HepG2 (cell line): ENCODE results near the gene TNFAIP8L2. TPM values are rescaled to one million over a fixed set of nuclear protein-coding genes. Genes with fewer than 3 reads are reported as not detected.

ENCODE experiments used
- BHLHE40 ChIP-seq: IDR thresholded peaks from 2 replicates; pipeline ENCODE4 v1.6.1; 2011; ENCODE audit warnings: low read length, improper control_type of control experiment
- CBFB ChIP-seq: sonication (generic); formaldehyde crosslinking; IDR thresholded peaks from 2 replicates; pipeline ENCODE4 v1.4.0; 2020; ENCODE audit warnings: missing genetic modification reagents
- ETV6 ChIP-seq: sonication (generic); formaldehyde crosslinking; conservative IDR thresholded peaks from 2 replicates; pipeline ENCODE4 v1.4.0; 2020; ENCODE audit warnings: missing genetic modification reagents
- EZH2 ChIP-seq: conservative IDR thresholded peaks from 2 replicates; pipeline ENCODE4 v1.6.1; 2012; ENCODE audit warnings: mild to moderate bottlenecking, low read depth, low read length, moderate library complexity
- FOXO1 ChIP-seq: sonication (generic); formaldehyde crosslinking; IDR thresholded peaks from 2 replicates; pipeline ENCODE4 v1.4.0; 2020; ENCODE audit warnings: missing genetic modification reagents
- GATAD1 ChIP-seq: IDR thresholded peaks from 2 replicates; pipeline ENCODE4 v1.6.1; 2016; ENCODE audit warnings: missing genetic modification reagents, missing compliant biosample characterization
- HNRNPK ChIP-seq: fragments of 200-400 bp; formaldehyde crosslinking; IDR thresholded peaks from 2 replicates; pipeline ENCODE4 v1.6.1; 2018; ENCODE audit warnings: low read length, low read depth, moderate library complexity, mild to moderate bottlenecking; ENCODE audit not compliant: poor library complexity, severe bottlenecking
- JUN ChIP-seq: sonication (generic); formaldehyde crosslinking; IDR thresholded peaks from 2 replicates; pipeline ENCODE4 v1.4.0; 2020; ENCODE audit warnings: mild to moderate bottlenecking, missing genetic modification reagents
- KAT8 ChIP-seq: IDR thresholded peaks from 2 replicates; pipeline ENCODE4 v1.6.1; 2016; ENCODE audit warnings: missing genetic modification reagents, missing compliant biosample characterization
- NR2F2 ChIP-seq: IDR thresholded peaks from 2 replicates; pipeline ENCODE4 v1.6.1; 2012; ENCODE audit warnings: low read depth, inconsistent platforms, borderline replicate concordance
- RAD21 ChIP-seq: fragments of 450-650 bp; formaldehyde crosslinking; IDR thresholded peaks from 2 replicates; pipeline ENCODE4 v1.5.0; 2020; ENCODE audit warnings: mild to moderate bottlenecking
- SIX4 ChIP-seq: sonication (generic); formaldehyde crosslinking; IDR thresholded peaks from 2 replicates; pipeline ENCODE4 v1.4.0; 2020; ENCODE audit warnings: missing genetic modification reagents
- SMC3 ChIP-seq: IDR thresholded peaks from 2 replicates; pipeline ENCODE4 v1.6.1; 2011; ENCODE audit warnings: low read length, improper control_type of control experiment
- SMYD3 ChIP-seq: sonication (generic); formaldehyde crosslinking; IDR thresholded peaks from 2 replicates; pipeline ENCODE4 v1.8.1; 2023; ENCODE audit warnings: mild to moderate bottlenecking, missing genetic modification reagents
- TBP ChIP-seq: sonication (generic); formaldehyde crosslinking; IDR thresholded peaks from 2 replicates; pipeline ENCODE4 v1.5.0; 2020; ENCODE audit warnings: missing genetic modification reagents
- TSC22D2 ChIP-seq: sonication (generic); formaldehyde crosslinking; IDR thresholded peaks from 2 replicates; pipeline ENCODE4 v1.5.1; 2020; ENCODE audit warnings: missing genetic modification reagents, mild to moderate bottlenecking, borderline replicate concordance
- ZNF12 ChIP-seq: sonication (generic); formaldehyde crosslinking; IDR thresholded peaks from 2 replicates; pipeline ENCODE4 v1.5.0; 2020; ENCODE audit warnings: missing genetic modification reagents
- ZNF121 ChIP-seq: sonication (generic); formaldehyde crosslinking; IDR thresholded peaks from 2 replicates; pipeline ENCODE4 v1.5.0; 2020; ENCODE audit warnings: mild to moderate bottlenecking, missing genetic modification reagents
- ZNF296 ChIP-seq: sonication (generic); formaldehyde crosslinking; conservative IDR thresholded peaks from 2 replicates; pipeline ENCODE4 v1.5.0; 2020; ENCODE audit warnings: mild to moderate bottlenecking, missing genetic modification reagents
- ZNF441 ChIP-seq: sonication (generic); formaldehyde crosslinking; IDR thresholded peaks from 2 replicates; pipeline ENCODE4 v1.7.0; 2021; ENCODE audit warnings: missing genetic modification reagents, borderline replicate concordance
- ZNF556 ChIP-seq: sonication (generic); formaldehyde crosslinking; IDR thresholded peaks from 2 replicates; pipeline ENCODE4 v1.4.0; 2020; ENCODE audit warnings: mild to moderate bottlenecking, missing genetic modification reagents, borderline replicate concordance
- ZNF558 ChIP-seq: sonication (generic); formaldehyde crosslinking; IDR thresholded peaks from 2 replicates; pipeline ENCODE4 v1.9.0; 2022; ENCODE audit warnings: mild to moderate bottlenecking, missing genetic modification reagents, borderline replicate concordance
- ZNF737 ChIP-seq: sonication (generic); formaldehyde crosslinking; IDR thresholded peaks from 2 replicates; pipeline ENCODE4 v1.5.0; 2020; ENCODE audit warnings: missing genetic modification reagents, mild to moderate bottlenecking, borderline replicate concordance
- ZNF816 ChIP-seq: sonication (generic); formaldehyde crosslinking; IDR thresholded peaks from 2 replicates; pipeline ENCODE4 v1.8.0; 2022; ENCODE audit warnings: missing genetic modification reagents, mild to moderate bottlenecking, borderline replicate concordance
- ZNF883 ChIP-seq: sonication (generic); formaldehyde crosslinking; IDR thresholded peaks from 2 replicates; pipeline ENCODE4 v1.5.1; 2020; ENCODE audit warnings: mild to moderate bottlenecking, missing genetic modification reagents; ENCODE audit errors: not compliant biosample characterization
- polyA plus RNA-seq, 8 experiments: library from polyadenylated mRNA; depleted of rRNA in 3 of 8; stranded (reverse) in 7 of 8; unstranded in 1 of 8; fragments of >200 nt; fragmentation: Illumina TruSeq in 4 of 8; extraction: Trizol in 4 of 8; gene quantifications; 2 replicates each; pipeline versions ENCODE4 v1.2.1 to v1.2.3, GENCODE V29; 2011 to 2016; ENCODE audit warnings: low read depth in 4 of 8, missing spikeins in 1 of 8, mixed read lengths in 1 of 8; ENCODE audit not compliant: insufficient read depth in 1 of 8
- total RNA-seq, 5 experiments: library from RNA; depleted of rRNA; stranded (reverse); fragments of >200 nt; fragmentation: Illumina TruSeq; extraction: Trizol; gene quantifications; 2 replicates each; pipeline ENCODE4 v1.2.3, GENCODE V29; 2016; ENCODE audit warnings: low read depth in 1 of 5
- TF ChIP-seq, protein P1 (sequence below): sonication (generic); formaldehyde crosslinking; IDR thresholded peaks from 2 replicates; pipeline ENCODE4 v1.9.0; 2022; ENCODE audit warnings: missing genetic modification reagents, mild to moderate bottlenecking, borderline replicate concordance
- TF ChIP-seq, protein P2 (sequence below): sonication (generic); formaldehyde crosslinking; IDR thresholded peaks from 2 replicates; pipeline ENCODE4 v1.4.0; 2020; ENCODE audit warnings: mild to moderate bottlenecking, missing genetic modification reagents

TNFAIP8L2 gene
- total and polyA plus RNA-seq, 2 of the 13 experiments (the other 11 are each of a cell fraction or from before 2014, with no cell fraction given): not detected

DNA sequence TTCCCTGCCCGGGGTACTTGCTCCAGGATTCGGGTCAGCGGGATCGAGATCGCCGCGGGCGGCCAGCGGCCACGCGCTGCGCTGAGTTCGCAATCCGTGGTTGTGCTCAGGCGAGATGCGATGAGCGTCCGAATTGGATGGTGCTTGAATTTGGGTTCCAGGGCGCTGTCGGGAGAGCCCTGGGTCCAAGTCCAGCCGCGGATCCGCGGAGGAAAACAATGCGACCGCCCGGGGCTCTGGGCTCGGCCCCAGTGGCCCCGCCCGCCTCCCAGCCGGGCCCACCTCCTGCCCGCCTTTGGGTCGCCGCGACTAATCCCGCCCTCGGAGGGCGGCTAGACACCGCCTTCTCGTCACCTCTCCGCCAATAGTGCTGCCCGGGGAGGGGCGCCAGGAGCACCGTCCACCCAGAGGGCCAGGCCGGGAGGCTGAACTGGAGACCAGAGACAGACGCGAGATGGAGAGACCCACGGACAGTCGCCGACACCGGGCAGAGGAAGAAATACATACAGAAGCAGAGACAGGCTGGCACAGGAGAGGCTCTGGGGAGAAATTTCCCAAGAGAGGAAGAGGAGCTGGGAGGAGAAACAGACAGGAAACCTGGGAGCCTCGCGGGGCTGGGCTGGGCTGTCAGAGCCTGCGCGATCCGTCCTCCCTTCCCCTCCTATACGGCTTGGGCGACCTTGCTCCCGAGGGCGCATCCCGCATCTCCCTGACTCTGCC, 9.9 kb upstream of the TNFAIP8L2 start, which contains the start of gene SEMA6C (continued):
- TF ChIP-seq ZNF12 (no peak), SIX4 (CRISPR knock-in tag) (no peak), BHLHE40 (no peak), RAD21 (no peak), ZNF296 (CRISPR knock-in tag) (no peak), ZNF816 (CRISPR knock-in tag) (0 out of 2 replicates have a peak, but pooled peaks have one; percentile 50), HNRNPK (no peak), TBP (CRISPR knock-in tag) (peak; percentile 42; the same call in 1 of the 2 replicates), KAT8 (CRISPR knock-in tag) (no peak; the same call in 1 of the 2 replicates), ZNF737 (CRISPR knock-in tag) (no peak), SMYD3 (no peak), ETV6 (no peak), SMC3 (no peak), FOXO1 (peak; percentile 22; the same call in 1 of the 2 replicates), ZNF883 (CRISPR knock-in tag) (peak; percentile 16), CBFB (CRISPR knock-in tag) (no peak), ZNF556 (peak; percentile 29; the same call in 1 of the 2 replicates), ZNF558 (CRISPR knock-in tag) (peak; percentile 62; the same call in 1 of the 2 replicates), NR2F2 (no peak), ZNF121 (CRISPR knock-in tag) (no peak), TSC22D2 (no peak), GATAD1 (CRISPR knock-in tag) (peak; percentile 29; the same call in 1 of the 2 replicates), EZH2 (no peak), ZNF441 (CRISPR knock-in tag) (peak; percentile 77; the same call in 1 of the 2 replicates), JUN (CRISPR knock-in tag) (no peak)
- TF ChIP-seq, protein P1, sequence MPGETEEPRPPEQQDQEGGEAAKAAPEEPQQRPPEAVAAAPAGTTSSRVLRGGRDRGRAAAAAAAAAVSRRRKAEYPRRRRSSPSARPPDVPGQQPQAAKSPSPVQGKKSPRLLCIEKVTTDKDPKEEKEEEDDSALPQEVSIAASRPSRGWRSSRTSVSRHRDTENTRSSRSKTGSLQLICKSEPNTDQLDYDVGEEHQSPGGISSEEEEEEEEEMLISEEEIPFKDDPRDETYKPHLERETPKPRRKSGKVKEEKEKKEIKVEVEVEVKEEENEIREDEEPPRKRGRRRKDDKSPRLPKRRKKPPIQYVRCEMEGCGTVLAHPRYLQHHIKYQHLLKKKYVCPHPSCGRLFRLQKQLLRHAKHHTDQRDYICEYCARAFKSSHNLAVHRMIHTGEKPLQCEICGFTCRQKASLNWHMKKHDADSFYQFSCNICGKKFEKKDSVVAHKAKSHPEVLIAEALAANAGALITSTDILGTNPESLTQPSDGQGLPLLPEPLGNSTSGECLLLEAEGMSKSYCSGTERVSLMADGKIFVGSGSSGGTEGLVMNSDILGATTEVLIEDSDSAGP (CRISPR knock-in tag): no peak; the same call in 1 of the 2 replicates
- TF ChIP-seq, protein P2, sequence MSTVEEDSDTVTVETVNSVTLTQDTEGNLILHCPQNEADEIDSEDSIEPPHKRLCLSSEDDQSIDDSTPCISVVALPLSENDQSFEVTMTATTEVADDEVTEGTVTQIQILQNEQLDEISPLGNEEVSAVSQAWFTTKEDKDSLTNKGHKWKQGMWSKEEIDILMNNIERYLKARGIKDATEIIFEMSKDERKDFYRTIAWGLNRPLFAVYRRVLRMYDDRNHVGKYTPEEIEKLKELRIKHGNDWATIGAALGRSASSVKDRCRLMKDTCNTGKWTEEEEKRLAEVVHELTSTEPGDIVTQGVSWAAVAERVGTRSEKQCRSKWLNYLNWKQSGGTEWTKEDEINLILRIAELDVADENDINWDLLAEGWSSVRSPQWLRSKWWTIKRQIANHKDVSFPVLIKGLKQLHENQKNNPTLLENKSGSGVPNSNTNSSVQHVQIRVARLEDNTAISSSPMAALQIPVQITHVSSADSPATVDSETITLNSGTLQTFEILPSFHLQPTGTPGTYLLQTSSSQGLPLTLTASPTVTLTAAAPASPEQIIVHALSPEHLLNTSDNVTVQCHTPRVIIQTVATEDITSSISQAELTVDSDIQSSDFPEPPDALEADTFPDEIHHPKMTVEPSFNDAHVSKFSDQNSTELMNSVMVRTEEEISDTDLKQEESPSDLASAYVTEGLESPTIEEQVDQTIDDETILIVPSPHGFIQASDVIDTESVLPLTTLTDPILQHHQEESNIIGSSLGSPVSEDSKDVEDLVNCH (CRISPR knock-in tag): no peak
